ENCODE measurements around the gene CABP2.

Gene CABP2

DNA sequence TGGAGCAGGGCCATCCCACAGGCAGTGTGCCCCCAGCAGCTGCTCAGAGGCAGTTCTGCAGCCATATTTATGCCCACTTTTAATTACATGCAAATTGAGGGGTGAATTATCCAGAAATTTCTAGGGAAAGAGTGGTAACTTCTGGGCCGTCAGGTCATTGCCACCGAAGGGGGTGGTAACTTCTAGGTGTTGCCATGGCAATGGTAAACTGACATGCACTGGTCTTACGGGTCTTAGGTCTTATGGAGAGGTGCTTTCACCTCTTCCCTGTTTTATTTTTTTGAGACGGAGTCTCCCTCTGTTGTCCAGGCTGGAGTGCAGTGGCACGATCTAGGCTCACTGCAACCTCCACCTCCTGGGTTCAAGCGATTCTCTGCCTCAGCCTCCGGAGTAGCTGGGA lies 50.4 kb downstream of the CABP2 start:
- TF ChIP-seq CTCF (IDR thresholded peaks at IDR 0.05; ENCODE audit: insufficient read depth, missing control alignments) = no peak
- FAIRE-seq = no peak
- no peak for DNase-seq (ENCODE audit: insufficient read length, low spot score)

DNA sequence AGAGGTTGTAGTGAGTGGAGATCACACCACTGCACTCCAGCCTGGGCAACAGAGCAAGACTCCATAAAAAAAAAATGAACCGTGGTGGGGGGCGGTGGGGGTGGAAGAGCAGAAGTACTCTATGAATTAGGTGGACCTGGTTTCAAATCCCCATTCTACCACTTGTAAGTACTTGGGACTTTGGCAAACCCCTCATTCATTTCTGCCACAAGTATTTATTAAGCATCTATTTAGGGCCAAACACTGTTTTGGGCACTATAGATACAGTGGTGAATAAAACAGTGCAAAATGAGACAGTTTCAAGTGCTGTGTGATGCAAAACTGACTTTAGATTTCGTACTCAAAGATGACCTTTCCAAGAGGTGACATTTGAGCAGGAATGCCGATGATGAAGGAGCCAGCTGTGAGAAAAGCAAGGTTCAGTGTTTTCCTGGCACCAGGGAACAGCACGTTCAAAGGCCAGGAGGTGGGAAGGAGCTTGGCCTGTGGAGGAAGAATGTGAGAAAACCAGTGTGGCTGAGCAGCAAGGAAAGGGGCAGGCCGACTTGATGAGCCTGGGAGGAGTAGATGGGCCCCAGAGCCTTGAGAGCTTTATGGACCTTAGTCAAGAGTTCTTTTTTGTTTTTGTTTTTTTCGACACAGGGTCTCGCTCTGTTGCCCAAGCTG lies 52.8 kb downstream of the CABP2 start:
- FAIRE-seq (no peak), DNase-seq (ENCODE audit: insufficient read length, low spot score) (no peak)
- no peak for TF ChIP-seq CTCF (IDR thresholded peaks at IDR 0.05; ENCODE audit: insufficient read depth, missing control alignments)

- no peak for DNase-seq (ENCODE audit: insufficient read length, low spot score)
- no peak for FAIRE-seq
- no peak for TF ChIP-seq CTCF (IDR thresholded peaks at IDR 0.05; ENCODE audit: insufficient read depth, missing control alignments)
These were observed 53.8 kb downstream of the CABP2 start for GRCh38 chr11:67469508-67469811.
